ENCODE results near the gene CAV2. TPM values are rescaled to one million over a fixed set of nuclear protein-coding genes. Genes with fewer than 3 reads are reported as not detected.

CAV2 gene
- total and polyA plus RNA-seq, 9 of the 15 experiments (the other 6 are each of a cell fraction or from before 2014, with no cell fraction given) = 16.1 to 137 (median 38.3) TPM

DNA sequence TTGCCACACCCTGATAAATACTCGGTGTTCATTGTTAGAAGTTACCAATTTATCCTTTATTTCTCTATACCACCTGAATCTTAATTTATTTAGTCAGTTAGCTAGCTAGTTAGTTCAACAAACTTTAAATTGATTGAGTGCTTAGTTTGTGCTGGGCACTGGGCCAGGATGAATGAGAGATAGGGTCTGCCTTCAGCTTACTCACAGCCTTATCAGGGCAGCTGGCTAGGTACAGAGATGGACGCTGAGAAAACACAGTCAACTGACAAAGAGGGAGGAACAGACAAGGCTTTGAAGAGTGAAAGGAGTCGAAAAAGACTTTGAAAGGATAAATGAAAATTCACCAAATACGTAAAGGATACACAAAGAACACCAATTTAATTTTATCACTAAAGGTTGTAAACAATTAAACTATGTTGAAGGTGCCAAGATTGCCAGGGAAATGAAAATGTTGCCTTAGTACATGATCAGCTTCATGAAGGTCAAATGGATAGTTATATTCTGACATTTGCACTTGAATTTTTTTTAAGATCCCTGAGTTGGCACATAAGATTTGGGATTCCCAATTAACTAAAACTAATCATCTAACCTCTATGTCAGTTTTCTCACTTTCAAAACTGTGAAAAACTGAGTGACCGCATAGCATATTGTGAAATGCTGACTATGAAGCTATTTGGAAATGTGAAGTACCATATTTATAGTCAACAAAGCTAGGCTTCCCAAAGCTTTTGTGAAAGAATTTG is 2.1 kb downstream of the CAV2 start (continued):
- TF ChIP-seq MITF (IDR thresholded peaks at IDR 0.05) = peak; percentile 67; the same call in 1 of the 2 replicates
- TF ChIP-seq JUND (IDR thresholded peaks at IDR 0.05; ENCODE audit: borderline replicate concordance, low read depth, low read length) = peak; percentile 96
- peak; percentile 92; the same call in 2 of the 3 replicates for TF ChIP-seq JUND (tag; IDR thresholded peaks at IDR 0.05; ENCODE audit: borderline replicate concordance, low read depth, low read length)
- peak in 1 of 2 experiments; percentile 51 for TF ChIP-seq NCOA2 (IDR thresholded peaks at IDR 0.05; ENCODE audit: partially characterized antibody in 2 of 2)
- TF ChIP-seq ETS1 (conservative IDR thresholded peaks at IDR 0.05; ENCODE audit: control insufficient read depth, low read depth, low read length) = no peak
- TF ChIP-seq, protein P1, sequence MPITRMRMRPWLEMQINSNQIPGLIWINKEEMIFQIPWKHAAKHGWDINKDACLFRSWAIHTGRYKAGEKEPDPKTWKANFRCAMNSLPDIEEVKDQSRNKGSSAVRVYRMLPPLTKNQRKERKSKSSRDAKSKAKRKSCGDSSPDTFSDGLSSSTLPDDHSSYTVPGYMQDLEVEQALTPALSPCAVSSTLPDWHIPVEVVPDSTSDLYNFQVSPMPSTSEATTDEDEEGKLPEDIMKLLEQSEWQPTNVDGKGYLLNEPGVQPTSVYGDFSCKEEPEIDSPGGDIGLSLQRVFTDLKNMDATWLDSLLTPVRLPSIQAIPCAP (CRISPR knock-in tag; IDR thresholded peaks at IDR 0.05; ENCODE audit: borderline replicate concordance) = no peak
- TF ChIP-seq ETV1 (tag; conservative IDR thresholded peaks at IDR 0.05; ENCODE audit: low read depth) = no peak
- TF ChIP-seq RFX7 (CRISPR knock-in tag; IDR thresholded peaks at IDR 0.05) = no peak
- no peak for TF ChIP-seq MCM7 (IDR thresholded peaks at IDR 0.05)
- no peak for TF ChIP-seq RBM15 (IDR thresholded peaks at IDR 0.05; ENCODE audit: insufficient read depth, low read length)
- peak; percentile 69; the same call in 1 of the 2 replicates for TF ChIP-seq MBD2 (IDR thresholded peaks at IDR 0.05; ENCODE audit: borderline replicate concordance, low read depth)
- peak; percentile 92 for TF ChIP-seq ZEB2 (IDR thresholded peaks at IDR 0.05)
- TF ChIP-seq ZNF507 (tag; conservative IDR thresholded peaks at IDR 0.05) = no peak
- peak; percentile 90 for TF ChIP-seq ZNF592 (IDR thresholded peaks at IDR 0.05)
- TF ChIP-seq ELF2 (CRISPR knock-in tag; IDR thresholded peaks at IDR 0.05) = peak; percentile 57; the same call in 1 of the 2 replicates
- no peak for TF ChIP-seq ZBTB49 (CRISPR knock-in tag; IDR thresholded peaks at IDR 0.05; ENCODE audit: borderline replicate concordance)
- no peak for TF ChIP-seq ELF4 (CRISPR knock-in tag; IDR thresholded peaks at IDR 0.05)

Measured in K562 (cell line).